ENCODE results near the gene HTRA3. TPM values are rescaled to one million over a fixed set of nuclear protein-coding genes. Genes with fewer than 3 reads are reported as not detected.

HTRA3 gene
- total RNA-seq (10 to 100 TPM in 2 of 4 donors, 1 to 10 TPM in 2; 7.2 to 26.4 (median 17.0) TPM), polyA plus RNA-seq (10 to 100 TPM; 11.1 to 15.5 (median 14.0) TPM)
- long read RNA-seq, donor 1, transcript HTRA3-201 (9 exons, 2,541 nt) = major isoform, 10 of 13 reads
- long read RNA-seq, donor 1, partial matches to known transcripts = 0 of 13 reads
- long read RNA-seq, donor 1, other reads (novel, unspliced or antisense) = 0 of 13 reads
- long read RNA-seq, donor 2, transcript HTRA3-202 (7 exons, 2,023 nt) = minor isoform, 19 of 88 reads
- long read RNA-seq, donor 2, transcript HTRA3-201 (9 exons, 2,541 nt) = major isoform, 42 of 88 reads
- long read RNA-seq, donor 2, partial matches to known transcripts = 5 of 88 reads
- long read RNA-seq, donor 2, other reads (novel, unspliced or antisense) = 22 of 88 reads

GRCh38 chr4:8269535-8270417 lies at the start of gene HTRA3:
Gene HTRA3 (plus strand): TSS chr4:8269754. CDS start chr4:8269969, 215 bp downstream.
- Histone ChIP-seq H3K4me1 (peaks cover 22% of the 10 kb centered on the region), H3K9me3 (no peaks in the 10 kb centered on the region), H3K27me3 (ENCODE audit: insufficient read depth in 3 of 3, low read length in 2 of 3) (no peaks in the 10 kb centered on the region), H3K4me3 (peak within 1 kb of the TSS; percentile 66), H3K36me3 (ENCODE audit: insufficient read depth in 1 of 2, low read depth in 1 of 2) (no peaks in the 10 kb centered on the region), H3K27ac (peak within 1 kb of the TSS; percentile 30)
- WGBS, 3 donors = 6 to 7% (median 6%) methylated on average over 57 to 111 of the region's 111 CpGs
- DNase-seq (peak; percentile 66 to 86), ATAC-seq (peak; percentile 49 to 63 (median 58))
- intact Hi-C loops (cut with DNase I) = loop anchor here (2.0 to 5.0 kb wide), 2 partner anchors 133 kb away; no protein-coding TSS in a partner anchor
- TF ChIP-seq CTCF (IDR thresholded peaks at IDR 0.05) = peak; percentile 7

- ATAC-seq = no peak
- no peak overlapping the region for H3K4me3 ChIP-seq
- no peak for DNase-seq
- H3K9me3 ChIP-seq = no peaks in the 10 kb centered on the region
- no peak for TF ChIP-seq CTCF (IDR thresholded peaks at IDR 0.05)
- WGBS, 3 donors = 89 to 93% (median 90%) methylated on average over 7 of the region's 7 CpGs
- intact Hi-C loops (cut with DNase I) = no loop called here
- no peak overlapping the region for H3K27ac ChIP-seq
- no peaks in the 10 kb centered on the region for H3K36me3 ChIP-seq (ENCODE audit: insufficient read depth in 1 of 2, low read depth in 1 of 2)
- no peaks in the 10 kb centered on the region for H3K27me3 ChIP-seq (ENCODE audit: insufficient read depth in 3 of 3, low read length in 2 of 3)
- H3K4me1 ChIP-seq = no peaks in the 10 kb centered on the region
Observed at GRCh38 chr4:8220661-8221450, 48.7 kb upstream of the HTRA3 start.

GRCh38 chr4:8221476-8221875 lies 48.1 kb upstream of the HTRA3 start:
- no peaks in the 10 kb centered on the region for H3K4me1 ChIP-seq
- DNase-seq = no peak
- H3K36me3 ChIP-seq (ENCODE audit: insufficient read depth in 1 of 2, low read depth in 1 of 2) = no peaks in the 10 kb centered on the region
- intact Hi-C loops (cut with DNase I) = no loop called here
- WGBS, 3 donors = 61 to 72% (median 70%) methylated on average over 5 of the region's 5 CpGs
- no peaks in the 10 kb centered on the region for H3K9me3 ChIP-seq
- H3K27ac ChIP-seq = no peak overlapping the region
- no peak for TF ChIP-seq CTCF (IDR thresholded peaks at IDR 0.05)
- no peaks in the 10 kb centered on the region for H3K27me3 ChIP-seq (ENCODE audit: insufficient read depth in 3 of 3, low read length in 2 of 3)
- ATAC-seq = peak in 1 of 4 donors; percentile 6
- no peak overlapping the region for H3K4me3 ChIP-seq

- no peak for TF ChIP-seq CTCF (IDR thresholded peaks at IDR 0.05)
- intact Hi-C loops (cut with DNase I) = no loop called here
- H3K27me3 ChIP-seq (ENCODE audit: insufficient read depth in 3 of 3, low read length in 2 of 3) = no peaks in the 10 kb centered on the region
- no peak for ATAC-seq
- H3K27ac ChIP-seq = no peak overlapping the region
- DNase-seq = no peak
- H3K4me3 ChIP-seq = no peak overlapping the region
- no peaks in the 10 kb centered on the region for H3K4me1 ChIP-seq
- H3K36me3 ChIP-seq (ENCODE audit: insufficient read depth in 1 of 2, low read depth in 1 of 2) = no peaks in the 10 kb centered on the region
- no peaks in the 10 kb centered on the region for H3K9me3 ChIP-seq
Observed at GRCh38 chr4:8221985-8222384, 47.6 kb upstream of the HTRA3 start.

All from psoas muscle (tissue), 8 donors.